GM18499 (cell line): ENCODE data around the gene MARCOL.

Experiments used
- ATAC-seq: cut with Tn5 transposase; IDR thresholded peaks from one replicate; pipeline ENCODE4 v1.9.1; 2021; ENCODE audit warnings: moderate number of reproducible peaks; ENCODE audit not compliant: insufficient read depth, unreplicated experiment

Gene MARCOL

DNA sequence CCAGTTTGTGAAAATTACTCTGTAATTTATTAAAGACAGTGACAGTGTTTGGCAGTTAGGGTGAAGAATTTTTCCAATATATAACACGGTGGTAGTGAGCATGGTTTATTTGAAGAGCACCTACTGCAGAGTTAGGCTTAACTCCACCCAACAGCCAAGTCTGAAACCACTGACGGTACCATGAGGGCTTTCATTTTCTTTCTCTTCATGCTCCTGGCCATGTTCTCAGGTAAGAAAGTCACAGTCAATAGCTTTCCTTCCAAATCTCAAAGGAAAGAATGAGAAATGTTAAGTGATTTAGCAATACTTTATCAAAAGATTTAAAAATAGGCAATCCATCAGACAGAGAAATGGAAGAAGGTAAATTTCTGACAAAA lies at the start of gene MARCOL:
Gene MARCOL (plus strand): TSS at position 108 of the 377 bp plus-strand sequence. CDS start 73 bp downstream, at position 181.
- ATAC-seq, result no peak

GRCh38 chr5:148191010-148191409 lies 47.3 kb upstream of the MARCOL start:
- no peak for ATAC-seq

DNA sequence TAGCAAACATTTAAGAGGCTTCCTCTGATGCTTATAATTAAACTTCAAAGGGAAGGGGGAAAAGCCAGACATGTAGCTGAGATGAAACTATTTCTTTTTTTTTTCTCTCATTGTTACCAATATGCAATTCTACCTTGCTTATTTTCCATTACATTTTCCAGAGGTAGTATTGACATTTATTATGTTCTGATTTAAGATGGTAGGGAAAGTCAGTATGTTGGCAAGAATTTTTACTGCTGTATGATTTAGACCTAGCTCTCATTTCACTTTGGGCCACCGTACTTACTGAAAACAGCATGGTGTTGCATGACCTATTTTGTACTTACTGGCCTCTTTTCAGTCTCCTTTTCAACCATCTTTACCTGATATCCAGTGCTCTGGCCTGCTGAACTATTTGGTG lies 45.1 kb upstream of the MARCOL start:
- ATAC-seq, result no peak

DNA sequence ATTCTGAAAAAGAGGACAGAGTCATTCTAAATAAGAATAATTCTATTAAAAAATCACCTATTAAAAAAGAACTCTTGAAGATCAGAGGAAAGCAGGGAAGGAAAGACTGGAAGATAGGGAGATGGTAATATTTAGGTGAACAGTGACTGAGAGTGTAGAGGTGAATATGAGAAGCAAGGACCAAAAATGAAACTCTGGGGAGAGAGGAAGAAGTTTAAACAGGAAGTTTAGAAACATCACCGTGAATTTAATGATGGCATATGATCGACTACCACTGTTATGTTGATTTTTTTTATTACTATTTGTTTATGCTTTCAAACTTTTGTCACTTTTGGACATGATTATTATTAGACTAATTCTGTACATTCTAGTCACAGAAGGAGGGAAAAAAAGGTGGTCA lies 37.2 kb upstream of the MARCOL start:
- ATAC-seq, result no peak

- no peak for ATAC-seq
Observed at GRCh38 chr5:148202531-148203203, 35.7 kb upstream of the MARCOL start, which contains the start of gene SPINK6. TSS of gene SPINK6 (plus strand) at chr5:148203042. CDS start at chr5:148203097, 55 bp downstream.

- no peak for ATAC-seq
Observed at GRCh38 chr5:148205044-148205806, 33.1 kb upstream of the MARCOL start.

DNA sequence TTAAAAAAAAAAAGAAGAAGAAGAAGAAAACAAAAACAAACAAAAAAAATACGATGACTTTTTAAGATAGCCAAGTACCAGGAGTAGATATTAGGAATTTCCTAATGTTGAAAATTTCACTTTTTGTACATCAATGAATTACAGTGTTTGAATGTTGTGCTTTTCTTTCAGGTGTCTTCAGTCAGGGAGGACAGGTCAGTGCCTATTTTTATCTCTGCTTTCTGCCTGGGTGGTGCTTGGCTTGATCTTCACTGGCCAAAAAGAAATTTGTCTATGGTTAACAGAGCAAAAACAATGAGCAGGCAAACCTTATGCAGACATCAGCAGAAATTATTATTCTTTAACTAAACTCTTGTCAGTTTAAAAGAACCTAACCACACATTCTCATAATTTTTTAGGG lies 32.5 kb upstream of the MARCOL start:
- ATAC-seq, result no peak

- no peak for ATAC-seq
Observed at GRCh38 chr5:148206620-148207019, 31.7 kb upstream of the MARCOL start.

DNA sequence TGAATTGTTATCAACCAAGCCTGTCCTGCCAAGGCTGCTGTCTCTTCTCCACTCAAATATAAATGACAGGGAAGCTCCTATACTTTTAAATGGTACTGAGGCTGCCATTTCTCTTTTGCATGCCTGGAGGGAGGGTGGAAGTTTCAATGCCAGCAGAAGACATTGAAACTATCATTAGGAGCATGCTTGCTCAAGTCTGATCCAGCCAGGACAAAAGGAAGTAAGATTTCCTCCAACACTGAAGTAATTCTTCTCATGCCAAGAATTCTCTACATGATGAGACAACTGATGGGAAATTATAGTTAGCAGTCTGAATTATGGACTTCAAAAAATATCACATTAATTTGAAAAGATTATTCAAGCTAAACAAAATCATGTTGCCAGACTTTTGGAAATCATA lies 30.1 kb upstream of the MARCOL start:
- no peak for ATAC-seq

GRCh38 chr5:148209151-148209770 lies 29.1 kb upstream of the MARCOL start:
- no peak for ATAC-seq

DNA sequence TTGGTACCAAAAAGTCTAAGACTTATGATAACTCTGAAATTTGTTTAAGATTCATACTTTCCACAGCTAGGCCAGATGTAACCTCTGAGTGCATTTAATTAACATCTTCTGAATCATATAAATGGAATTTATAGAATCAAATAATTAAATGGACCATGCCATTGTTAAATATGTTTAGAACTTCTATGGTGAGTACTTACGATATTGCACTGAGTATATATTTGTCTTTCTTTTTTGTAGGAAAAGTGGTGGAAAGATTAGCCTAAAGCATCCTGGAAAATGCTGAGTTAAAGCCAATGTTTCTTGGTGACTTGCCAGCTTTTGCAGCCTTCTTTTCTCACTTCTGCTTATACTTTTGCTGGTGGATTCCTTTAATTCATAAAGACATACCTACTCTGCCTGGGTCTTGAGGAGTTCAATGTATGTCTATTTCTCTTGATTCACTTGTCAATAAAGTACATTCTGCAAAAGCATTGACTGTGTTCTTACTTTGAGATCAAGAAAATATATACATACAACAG lies 23.6 kb upstream of the MARCOL start:
- ATAC-seq, result no peak

GRCh38 chr5:148221508-148221907 lies 16.8 kb upstream of the MARCOL start:
- ATAC-seq, result no peak

GRCh38 chr5:148224117-148224742 lies 14.1 kb upstream of the MARCOL start:
- no peak for ATAC-seq

- ATAC-seq, result no peak
Observed at GRCh38 chr5:148228392-148228984, 9.8 kb upstream of the MARCOL start.

GRCh38 chr5:148229840-148230239 lies 8.5 kb upstream of the MARCOL start:
- ATAC-seq, result no peak

GRCh38 chr5:148230240-148230639 lies 8.1 kb upstream of the MARCOL start:
- ATAC-seq, result no peak

- ATAC-seq, result no peak
Observed at GRCh38 chr5:148237785-148238417, 424 bp upstream of the MARCOL start.

DNA sequence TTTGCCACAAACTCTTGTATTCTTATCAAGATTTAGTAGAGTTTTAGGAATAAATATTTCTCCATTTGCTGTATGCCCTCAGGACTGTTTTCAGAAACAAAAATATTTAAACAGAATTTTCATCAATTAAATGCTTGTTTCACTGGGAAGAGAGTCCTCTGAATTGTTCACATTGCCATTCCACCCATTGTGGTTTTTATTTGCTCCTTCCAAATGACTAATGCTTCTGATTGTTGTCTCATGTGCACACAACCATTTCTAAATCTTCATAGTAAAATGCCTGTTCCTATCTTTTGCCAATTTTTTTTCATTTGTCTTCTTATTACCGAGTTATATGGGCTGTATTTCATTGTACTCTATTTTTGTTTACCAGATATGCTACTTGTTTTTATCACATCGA lies 10.6 kb downstream of the MARCOL start:
- ATAC-seq, result no peak

GRCh38 chr5:148255456-148255855 lies 17.1 kb downstream of the MARCOL start:
- no peak for ATAC-seq

DNA sequence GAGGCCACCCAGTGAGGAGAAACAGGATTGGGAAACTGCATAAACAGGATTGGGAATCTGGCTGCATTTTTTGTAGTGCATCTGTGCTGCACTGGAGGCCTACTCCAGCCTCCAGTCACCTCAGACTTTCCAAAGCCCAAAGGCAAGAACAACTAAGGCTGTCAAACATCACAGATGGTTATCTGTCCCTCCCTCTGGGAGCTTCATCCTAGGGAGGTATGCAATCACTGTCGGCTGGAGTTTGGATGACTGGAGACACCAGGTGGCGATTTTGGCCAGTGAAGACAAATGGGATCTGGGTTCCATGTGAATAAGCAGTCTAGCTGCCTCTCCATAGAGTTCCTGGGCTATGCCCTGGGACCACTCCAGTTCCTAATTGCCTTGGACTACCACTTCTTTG lies 21.0 kb downstream of the MARCOL start:
- ATAC-seq, result no peak
